ENCODE measurements around the gene TAF8.

The TAF8 gene

DNA sequence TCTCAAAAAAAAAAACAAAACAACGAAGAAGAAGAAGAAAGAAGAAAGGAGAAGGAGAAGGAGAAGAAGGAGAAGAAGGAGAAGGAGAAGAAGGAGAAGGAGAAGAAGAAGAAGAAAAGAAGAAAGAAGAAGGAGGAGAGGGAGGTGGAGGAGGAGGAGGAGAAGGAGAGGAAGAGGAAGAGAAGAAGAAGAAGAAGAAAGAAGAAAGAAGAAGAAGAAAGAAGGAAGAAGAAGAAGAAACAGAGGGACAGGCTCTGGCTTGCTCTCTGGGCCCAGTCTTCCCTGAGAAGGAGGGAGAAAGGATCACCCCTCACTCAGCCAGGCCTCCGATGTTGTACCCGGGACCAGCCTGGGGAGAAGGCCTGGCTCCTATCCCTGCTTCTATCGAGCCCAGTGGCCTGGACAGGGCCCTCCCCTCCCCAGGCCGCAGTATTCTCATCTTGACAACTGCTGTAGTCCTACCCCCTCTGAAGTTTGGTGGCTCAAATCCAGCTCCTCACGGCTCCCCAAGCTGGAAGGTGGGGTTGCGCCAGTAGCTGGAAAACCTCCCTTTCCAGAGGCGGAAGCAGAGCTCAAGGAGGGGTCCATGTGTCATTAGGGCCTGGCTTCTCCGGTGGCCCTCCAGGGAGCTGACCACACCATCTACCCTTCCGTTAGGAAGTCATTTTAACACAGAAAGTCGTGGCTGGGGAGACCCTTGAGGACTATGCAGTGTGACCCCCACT is 73.2 kb downstream of the TAF8 start:
- DNase-seq (ENCODE audit: low spot score), result no peak

DNA sequence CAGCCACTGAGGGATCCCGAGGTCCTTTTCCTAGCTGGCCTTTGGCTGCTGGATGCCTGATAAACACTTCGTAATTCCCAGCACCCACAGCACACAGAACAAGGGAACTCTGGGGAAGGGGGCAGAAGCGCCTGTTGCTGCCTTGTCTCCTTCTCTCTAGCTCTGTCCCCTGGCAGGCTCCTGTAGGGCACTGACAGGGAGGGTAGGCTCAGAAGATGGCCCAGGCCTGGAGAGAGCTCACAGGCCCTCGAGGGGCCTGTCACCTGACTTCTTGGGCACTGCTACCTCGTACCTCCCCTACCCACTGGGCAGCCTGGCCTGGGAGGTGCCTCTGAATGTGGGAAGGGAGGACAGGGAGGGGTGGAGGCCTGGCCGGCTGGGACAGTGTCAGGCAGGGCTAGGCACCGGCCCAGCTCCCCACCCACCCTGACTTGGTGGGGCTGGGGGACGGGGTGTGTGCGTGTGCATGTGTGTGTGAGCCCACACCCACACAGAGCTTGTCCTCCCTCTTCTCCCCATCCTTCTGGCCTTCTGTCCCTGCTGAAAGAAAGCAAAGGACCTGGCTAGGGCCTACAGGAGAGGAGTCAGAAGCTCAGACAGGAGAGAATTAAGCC is 74.0 kb downstream of the TAF8 start:
- no peak for DNase-seq (ENCODE audit: low spot score)

DNA sequence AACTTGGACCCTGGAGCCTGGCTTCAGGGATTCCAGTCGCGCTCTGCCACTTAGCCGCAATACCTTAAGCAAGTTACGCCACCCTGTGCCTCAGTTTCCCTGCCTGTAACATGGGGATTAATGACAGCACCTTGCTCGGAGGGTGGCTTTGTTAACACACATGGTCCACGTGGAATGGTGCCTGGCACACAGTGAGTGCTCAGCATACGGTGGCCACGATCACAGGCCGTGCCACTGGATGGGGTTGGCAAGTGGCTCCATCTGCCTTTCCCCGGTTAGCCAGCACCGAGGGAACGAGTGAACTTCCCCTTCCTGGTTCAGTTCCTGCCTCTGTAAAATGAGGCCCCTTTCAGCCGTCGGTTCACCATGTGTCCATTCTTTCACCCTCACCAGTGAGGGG is 74.9 kb downstream of the TAF8 start:
- no peak for DNase-seq (ENCODE audit: low spot score)

DNA sequence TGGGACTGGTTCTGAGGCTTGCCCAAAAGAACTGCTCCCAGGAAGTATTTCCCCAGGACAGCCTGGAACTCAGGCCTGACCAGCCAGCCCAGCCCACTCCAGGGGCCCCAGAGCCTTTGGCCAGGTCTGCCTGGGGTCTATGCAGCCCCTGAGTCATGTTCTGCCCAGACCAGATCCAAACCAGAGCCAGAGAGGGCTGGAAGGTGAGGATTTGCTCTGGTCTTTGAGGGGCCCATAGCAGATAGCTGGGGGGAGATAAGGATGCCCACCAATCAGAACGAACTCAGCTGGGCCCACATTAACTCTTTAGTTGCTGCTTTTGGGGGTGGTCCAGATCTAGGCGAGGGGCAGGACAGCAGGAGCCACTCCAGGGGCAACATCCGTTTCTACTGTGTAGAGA is 75.3 kb downstream of the TAF8 start:
- no peak for DNase-seq (ENCODE audit: low spot score)

DNA sequence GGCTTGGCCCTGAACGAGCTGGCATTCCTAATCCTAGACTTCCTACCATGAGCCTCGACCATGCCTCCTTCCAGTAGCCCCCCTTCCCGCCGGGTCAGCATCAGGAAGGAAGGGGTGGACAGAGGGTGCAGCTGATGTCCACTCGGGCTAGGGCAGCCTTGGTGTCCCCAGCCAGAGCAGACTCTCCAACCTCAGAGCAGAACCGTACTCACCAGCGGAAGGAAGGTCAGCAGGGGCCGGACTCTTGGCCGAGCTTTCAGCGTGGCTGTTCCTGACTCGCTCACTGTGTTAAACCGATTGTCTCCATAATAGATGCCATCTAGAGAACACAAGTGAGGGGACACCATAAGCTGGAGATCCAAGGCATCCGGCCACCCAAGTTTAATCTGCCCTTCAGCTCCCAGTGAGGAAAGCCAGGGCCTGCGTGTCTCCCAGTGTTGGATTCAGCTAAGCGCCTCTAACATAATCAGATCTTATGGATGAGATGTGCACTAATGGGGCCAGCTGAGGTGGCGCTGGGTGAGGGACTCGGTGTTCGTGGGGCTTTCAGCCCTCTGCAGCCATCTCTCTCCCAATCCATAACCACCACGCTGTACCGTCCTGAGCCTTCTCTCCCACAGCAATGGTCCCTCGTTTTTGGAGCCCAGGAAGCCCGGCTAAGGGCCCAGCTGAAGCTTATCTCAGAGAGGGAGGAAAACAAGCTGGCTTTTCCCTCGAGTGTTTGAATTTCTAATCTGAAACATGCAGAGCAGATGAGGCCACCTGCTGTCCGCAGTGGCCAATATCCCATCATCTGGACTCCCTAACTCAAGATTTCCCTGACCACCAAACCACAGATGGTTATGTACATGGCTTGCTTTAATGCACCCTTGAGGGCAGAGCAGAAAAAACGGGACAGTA is 78.4 kb downstream of the TAF8 start:
- no peak for DNase-seq (ENCODE audit: low spot score)

DNA sequence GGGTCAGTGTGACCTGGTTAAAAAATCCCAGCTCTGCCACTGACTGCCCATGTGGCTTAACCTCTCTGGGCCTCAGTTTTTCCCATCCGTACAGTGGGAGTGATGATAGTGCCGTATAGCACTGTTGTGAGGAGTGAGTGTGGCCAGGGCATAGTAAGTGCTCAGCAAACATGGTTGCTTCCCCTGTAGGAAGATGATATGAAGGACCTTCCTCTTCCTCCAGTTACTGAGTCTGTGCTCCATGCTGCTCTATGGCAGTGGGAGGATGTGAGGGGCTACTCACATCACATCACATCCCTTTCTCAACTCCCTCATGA is 79.0 kb downstream of the TAF8 start:
- no peak for DNase-seq (ENCODE audit: low spot score)

DNA sequence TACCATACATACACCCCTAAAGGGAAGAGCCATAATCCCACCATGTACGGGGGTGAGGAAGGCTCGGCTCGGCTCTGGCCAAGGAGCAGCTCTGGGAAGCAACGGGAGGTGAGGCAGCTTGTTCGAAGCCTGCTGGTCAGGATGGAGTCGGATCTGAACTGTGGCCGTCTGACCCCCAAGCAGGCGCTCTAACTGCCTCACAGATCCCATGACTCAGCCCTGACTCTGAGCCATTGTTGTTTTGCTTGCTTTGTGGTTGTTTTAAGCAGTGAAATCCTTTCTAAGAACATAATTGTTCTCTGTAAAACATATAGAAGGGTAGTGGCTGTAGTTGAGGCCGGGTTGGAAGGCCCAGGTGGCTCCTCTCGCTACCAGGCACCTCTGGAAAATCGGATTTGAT is 81.2 kb downstream of the TAF8 start:
- DNase-seq (ENCODE audit: low spot score), result no peak

DNA sequence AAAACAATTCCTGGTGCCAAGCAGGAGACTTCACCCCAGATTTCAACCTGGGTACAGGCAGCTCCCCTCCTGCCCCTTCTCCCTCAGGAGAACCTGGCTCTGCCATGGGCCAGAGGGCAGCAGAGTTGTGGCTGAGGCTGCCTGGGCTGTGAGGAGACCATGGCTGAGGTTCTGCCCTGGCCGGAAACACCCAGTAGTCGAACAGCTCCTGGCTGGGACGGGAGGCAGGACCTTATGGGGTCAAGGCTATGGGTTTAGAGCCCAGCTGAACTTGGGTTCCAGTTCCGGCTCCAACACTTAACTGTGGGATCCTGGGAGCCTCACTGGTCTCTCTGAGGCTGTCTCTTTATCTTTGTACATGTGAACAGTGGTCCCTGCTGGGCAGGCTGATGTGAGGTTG is 83.6 kb downstream of the TAF8 start:
- no peak for DNase-seq (ENCODE audit: low spot score)

DNA sequence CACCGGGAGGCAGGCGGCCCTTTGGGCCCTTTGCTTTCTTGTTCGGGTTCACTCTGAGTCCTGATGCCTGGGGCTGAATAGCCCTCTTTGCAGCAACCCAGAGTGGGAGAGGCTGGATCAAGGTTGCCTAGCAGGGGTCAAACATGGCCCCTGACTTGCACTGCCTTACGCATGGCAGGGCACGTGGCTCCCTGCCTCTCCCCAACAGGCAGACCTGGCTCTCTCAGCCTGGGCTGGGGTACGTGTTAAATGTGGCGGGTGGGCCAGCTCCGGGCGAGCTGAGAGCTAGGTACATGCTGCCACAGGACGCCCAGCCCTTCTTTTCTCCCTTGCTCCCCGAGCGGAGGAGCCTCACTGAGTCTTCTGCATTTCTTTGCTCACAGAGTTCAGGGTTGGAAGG is 84.8 kb downstream of the TAF8 start:
- no peak for DNase-seq (ENCODE audit: low spot score)

DNA sequence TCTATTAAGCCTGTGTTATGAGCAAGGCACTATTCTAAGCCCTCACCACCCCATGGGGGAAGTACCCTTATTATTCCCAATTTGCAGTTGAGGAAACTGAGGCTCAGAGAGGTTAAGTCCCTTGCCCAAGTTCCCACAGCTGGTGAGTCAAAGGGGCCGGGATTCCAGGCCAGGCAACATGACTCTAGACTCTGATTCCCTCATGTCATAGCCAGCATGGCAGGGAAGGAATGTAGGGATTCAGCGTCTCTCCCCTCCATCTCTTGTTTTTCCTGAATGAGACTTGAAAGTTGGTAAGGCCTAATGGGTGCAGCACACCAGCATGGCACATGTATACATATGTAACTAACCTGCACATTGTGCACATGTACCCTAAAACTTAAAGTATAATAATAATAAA is 85.4 kb downstream of the TAF8 start:
- no peak for DNase-seq (ENCODE audit: low spot score)

DNA sequence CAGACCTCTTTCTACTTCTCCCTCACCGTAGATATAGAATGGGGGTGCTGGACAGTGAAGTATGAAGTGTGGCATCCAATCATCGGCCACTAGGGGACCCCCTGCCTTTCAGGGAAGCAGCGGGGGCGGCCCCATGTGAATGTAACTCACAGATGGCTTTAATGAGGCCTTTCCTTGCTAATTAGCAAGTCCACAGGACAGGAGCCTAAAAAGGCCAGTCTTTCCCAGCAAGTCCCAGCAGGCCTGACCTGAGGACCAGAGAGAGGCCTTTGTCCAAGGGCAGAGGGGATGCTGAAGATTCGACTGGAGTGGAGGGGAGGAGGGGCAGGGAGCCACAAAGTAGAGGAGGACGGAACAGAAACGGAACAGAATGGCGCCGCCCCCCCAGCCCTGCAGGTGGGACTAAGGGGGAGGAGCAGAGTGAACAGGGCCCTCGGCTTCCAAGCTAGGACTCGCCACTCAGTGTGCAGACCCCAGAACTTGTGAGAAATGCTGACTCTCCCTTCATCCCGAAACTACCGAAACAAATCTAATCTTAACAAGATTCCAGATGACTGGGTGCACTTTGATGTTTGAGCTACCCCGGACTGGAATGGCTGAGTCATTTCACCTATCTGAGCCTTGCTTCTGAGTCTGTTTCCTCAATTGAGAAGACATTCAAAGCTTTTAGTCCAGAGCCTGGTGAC is 86.3 kb downstream of the TAF8 start:
- peak; percentile 89 for DNase-seq (ENCODE audit: low spot score)

All from NAMALWA (cell line).